ENCODE measurements around the gene COL11A2. TPM values are rescaled to one million over a fixed set of nuclear protein-coding genes. Genes with fewer than 3 reads are reported as not detected.
A peak's percentile ranks its signal among the peaks of the same experiment; 100 is the strongest.

COL11A2 gene
- total RNA-seq, 1 donor from 2014 or later = 1.2 TPM

DNA sequence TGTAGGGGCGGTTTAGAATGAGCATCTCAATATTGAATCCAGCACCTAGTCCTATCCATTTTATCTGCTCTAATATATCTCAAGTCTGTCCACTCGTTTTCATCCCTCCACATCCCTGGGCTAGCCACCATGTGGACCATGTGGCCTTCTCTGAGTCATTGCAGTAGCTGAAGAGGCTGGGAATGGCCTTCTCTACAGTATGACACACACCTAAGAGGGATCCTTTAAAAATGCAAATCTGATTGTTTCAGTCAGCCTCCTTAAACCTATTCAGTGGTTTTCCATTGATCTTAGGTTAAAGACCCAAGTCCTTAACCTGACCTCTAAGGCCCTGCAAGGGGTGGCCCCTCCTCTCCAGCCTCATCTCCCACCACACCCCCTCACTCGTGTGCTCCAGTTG is 25.4 kb upstream of the COL11A2 start:
- H3K36me3 ChIP-seq = no peaks in the 10 kb centered on the region
- TF ChIP-seq, protein P1, sequence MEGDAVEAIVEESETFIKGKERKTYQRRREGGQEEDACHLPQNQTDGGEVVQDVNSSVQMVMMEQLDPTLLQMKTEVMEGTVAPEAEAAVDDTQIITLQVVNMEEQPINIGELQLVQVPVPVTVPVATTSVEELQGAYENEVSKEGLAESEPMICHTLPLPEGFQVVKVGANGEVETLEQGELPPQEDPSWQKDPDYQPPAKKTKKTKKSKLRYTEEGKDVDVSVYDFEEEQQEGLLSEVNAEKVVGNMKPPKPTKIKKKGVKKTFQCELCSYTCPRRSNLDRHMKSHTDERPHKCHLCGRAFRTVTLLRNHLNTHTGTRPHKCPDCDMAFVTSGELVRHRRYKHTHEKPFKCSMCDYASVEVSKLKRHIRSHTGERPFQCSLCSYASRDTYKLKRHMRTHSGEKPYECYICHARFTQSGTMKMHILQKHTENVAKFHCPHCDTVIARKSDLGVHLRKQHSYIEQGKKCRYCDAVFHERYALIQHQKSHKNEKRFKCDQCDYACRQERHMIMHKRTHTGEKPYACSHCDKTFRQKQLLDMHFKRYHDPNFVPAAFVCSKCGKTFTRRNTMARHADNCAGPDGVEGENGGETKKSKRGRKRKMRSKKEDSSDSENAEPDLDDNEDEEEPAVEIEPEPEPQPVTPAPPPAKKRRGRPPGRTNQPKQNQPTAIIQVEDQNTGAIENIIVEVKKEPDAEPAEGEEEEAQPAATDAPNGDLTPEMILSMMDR (IDR thresholded peaks at IDR 0.05) = no peak
- H3K4me3 ChIP-seq = no peak overlapping the region
- DNase-seq (no peak), ATAC-seq (no peak)
- peaks cover 14% of the 10 kb centered on the region for H3K4me1 ChIP-seq
- intact Hi-C loops (cut with DNase I) = no loop called here
- no peak overlapping the region for H3K27ac ChIP-seq
- peaks cover 21% of the 10 kb centered on the region for H3K27me3 ChIP-seq
- no peaks in the 10 kb centered on the region for H3K9me3 ChIP-seq

DNA sequence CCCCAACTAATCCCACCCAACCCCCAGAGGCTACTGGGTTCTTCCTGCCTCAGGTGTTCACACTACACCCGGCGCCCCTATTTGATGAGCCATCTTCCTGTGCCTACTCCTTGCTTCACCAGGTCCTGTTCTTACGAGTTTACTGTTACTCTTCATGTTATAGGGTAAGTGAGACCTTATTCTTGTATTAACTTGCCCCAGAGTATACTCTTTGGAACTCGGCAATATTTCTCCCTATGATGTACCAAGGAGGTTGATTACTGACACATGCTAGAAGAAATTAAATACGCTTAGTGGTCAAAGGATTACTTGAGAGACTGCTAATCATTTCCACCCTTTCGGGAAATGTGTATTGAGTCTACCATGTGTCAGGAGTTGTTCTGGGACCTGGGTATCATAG is 25.0 kb upstream of the COL11A2 start:
- peaks cover 17% of the 10 kb centered on the region for H3K4me1 ChIP-seq
- intact Hi-C loops (cut with DNase I) = no loop called here
- H3K4me3 ChIP-seq = no peak overlapping the region
- no peaks in the 10 kb centered on the region for H3K9me3 ChIP-seq
- H3K27me3 ChIP-seq = peaks cover 21% of the 10 kb centered on the region
- H3K27ac ChIP-seq = no peak overlapping the region
- no peak for DNase-seq
- TF ChIP-seq, protein P1 (IDR thresholded peaks at IDR 0.05) = no peak
- ATAC-seq = no peak
- H3K36me3 ChIP-seq = peaks cover under 1% of the 10 kb centered on the region

- TF ChIP-seq, protein P1 (IDR thresholded peaks at IDR 0.05) = no peak
- Histone ChIP-seq H3K27me3 (peaks cover 16% of the 10 kb centered on the region), H3K36me3 (peaks cover 6% of the 10 kb centered on the region), H3K27ac (no peak overlapping the region), H3K4me3 (no peak overlapping the region), H3K9me3 (no peaks in the 10 kb centered on the region), H3K4me1 (peaks cover 17% of the 10 kb centered on the region)
- DNase-seq = no peak
- no peak for ATAC-seq
- intact Hi-C loops (cut with DNase I) = no loop called here
These were observed 23.9 kb upstream of the COL11A2 start for GRCh38 chr6:33216117-33216649.

DNA sequence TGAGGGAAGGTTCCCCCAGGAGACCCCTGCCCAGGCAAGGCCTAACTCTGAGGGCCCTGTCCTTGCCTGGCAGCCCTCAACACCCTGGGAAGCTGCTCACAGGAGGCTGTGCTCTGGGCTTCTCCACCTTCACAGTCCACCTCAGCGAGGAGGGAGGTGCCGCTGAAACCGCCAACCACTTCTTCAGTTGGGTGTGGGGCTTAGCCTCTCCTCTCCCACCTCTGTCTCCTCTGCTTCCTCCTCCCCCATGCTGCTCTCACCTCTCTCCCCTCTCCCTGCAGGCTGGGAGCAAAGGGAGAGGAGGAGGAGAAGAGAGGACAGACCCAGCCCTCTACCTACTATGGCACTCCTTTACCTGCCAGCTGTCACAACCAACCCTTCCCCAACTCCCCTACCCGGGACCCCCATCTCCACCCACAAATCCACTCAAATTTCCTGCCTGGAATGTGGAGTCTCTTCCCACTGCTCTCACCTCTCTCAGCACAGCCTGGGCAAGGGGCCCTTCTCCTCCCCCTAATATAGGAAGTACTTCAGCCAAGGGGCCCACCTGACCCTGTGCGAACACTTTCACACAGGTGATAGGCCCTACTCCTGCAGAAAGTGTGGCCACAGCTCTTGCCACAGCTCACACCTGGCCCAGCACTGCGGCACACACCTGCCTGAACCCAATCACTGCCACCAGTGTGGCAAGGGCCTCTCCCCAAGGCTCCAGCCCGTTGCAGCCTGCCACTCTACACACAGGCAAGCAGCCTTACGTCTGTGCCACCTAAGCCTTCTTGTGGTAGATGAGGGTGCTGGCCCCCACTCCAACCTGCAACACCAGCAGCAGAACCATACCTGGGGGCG is 23.2 kb upstream of the COL11A2 start:
- intact Hi-C loops (cut with DNase I) = no loop called here
- H3K4me1 ChIP-seq = peaks cover 17% of the 10 kb centered on the region
- DNase-seq (no peak), ATAC-seq (no peak)
- TF ChIP-seq, protein P1 (IDR thresholded peaks at IDR 0.05) = no peak
- H3K4me3 ChIP-seq = no peak overlapping the region
- no peaks in the 10 kb centered on the region for H3K9me3 ChIP-seq
- no peak overlapping the region for H3K27ac ChIP-seq
- peaks cover 8% of the 10 kb centered on the region for H3K36me3 ChIP-seq
- H3K27me3 ChIP-seq = peaks cover 9% of the 10 kb centered on the region

DNA sequence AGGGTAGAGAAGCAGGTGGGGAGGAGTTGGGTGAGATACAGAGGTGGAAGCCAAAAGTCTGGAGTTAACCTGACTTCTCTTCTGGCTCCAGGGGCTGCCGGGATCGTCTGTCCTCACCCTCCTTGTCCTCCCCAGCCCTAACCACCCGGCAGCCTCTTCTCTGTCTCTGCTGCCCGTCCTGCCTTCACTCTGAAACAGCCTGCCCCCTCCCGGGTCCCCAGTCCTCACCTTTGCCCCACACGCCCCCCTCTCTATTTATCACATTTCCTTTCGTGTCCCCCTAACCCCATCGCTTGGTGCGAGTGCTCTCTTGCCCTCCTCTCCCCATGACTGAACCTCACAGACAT is 21.7 kb upstream of the COL11A2 start:
- H3K4me3 ChIP-seq = peak overlapping the region; percentile 47
- ATAC-seq = no peak
- no peak for DNase-seq
- peaks cover 22% of the 10 kb centered on the region for H3K4me1 ChIP-seq
- H3K27ac ChIP-seq = no peak overlapping the region
- no peaks in the 10 kb centered on the region for H3K9me3 ChIP-seq
- TF ChIP-seq, protein P1 (IDR thresholded peaks at IDR 0.05) = no peak
- H3K36me3 ChIP-seq = peaks cover 21% of the 10 kb centered on the region
- intact Hi-C loops (cut with DNase I) = no loop called here
- H3K27me3 ChIP-seq = no peaks in the 10 kb centered on the region

All from upper lobe of right lung (tissue), 1 donor.